HG03196 (cell line): Measurements from ENCODE around the gene MED13L.

ENCODE experiments used
- ATAC-seq: cut with Tn5 transposase; IDR thresholded peaks from one replicate; pipeline ENCODE4 v1.9.1; 2021; ENCODE audit not compliant: unreplicated experiment

The MED13L gene

DNA sequence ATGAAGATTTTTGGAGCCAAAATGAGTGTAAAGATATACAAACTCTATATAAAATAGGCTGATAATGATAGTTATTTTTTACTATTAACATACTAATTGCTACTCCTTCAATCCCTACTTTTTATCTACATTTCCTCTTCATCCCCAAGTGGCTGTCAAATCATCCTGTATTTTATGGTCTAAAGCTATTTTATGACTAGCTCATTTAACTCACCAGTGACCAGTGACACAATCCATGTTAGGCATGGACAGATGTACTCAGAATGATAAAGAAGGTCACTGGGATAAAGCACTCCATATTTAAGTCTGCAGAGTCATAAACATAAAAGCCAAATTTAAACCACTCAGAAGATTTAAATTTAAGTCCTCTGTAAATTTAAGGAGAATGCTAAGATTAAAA lies 183.0 kb downstream of the MED13L start:
- ATAC-seq, result no peak

DNA sequence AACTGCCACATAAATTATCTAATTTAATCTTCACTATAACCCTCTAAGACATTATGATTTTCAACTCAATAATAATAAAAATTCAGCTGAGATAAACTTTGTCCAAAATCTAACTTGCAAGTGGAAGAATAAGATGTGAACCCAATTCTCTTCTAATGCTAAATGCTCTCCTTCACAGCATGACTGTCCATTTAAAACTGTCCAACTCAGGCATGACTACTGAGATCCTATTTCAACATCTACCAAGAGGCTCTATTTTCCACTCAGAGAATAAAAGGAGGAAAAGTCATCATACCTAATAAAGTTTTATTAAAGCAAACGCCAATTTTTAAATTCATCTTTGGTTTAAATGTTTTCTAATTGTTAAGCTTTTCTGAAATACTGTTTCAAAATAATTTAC lies 183.6 kb downstream of the MED13L start:
- no peak for ATAC-seq

DNA sequence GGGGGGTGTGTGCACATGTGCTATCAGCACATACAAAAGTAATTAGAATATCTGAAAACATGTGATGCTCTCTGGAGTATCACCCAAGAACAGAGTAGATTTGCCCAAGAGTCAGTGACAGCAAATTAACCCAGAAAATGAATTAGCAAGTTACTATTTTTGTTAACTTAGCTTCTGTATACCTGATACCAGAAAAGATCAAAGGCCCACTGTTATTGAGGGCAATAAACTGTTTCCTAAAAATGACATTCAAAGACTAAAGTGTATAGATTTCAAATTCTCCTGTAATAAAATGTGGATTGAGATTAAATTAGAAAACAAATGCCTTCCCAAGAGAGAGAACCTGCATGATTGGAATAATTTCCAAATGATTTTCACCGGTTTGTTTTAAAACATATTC lies 184.7 kb downstream of the MED13L start:
- ATAC-seq, result no peak

- no peak for ATAC-seq
Measured at GRCh38 chr12:116092162-116092561, 185.3 kb downstream of the MED13L start.

DNA sequence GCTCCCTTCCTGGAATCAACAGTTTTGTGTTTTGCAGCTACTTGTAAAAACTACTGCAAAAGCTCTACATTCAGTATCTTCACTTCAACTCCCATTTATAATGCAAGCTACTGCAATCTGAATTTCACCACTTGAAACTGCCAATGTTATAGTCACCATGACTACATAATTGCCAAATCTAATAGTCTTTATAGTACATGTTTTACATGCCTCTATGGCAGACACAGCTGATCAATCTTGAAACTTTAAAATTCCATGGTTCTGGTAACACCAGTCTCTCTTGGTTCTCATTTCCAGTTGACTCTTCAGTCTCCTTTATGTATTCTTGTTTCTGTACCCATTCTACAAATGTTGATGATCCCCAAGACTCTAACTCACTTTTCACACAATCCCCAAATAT lies 185.9 kb downstream of the MED13L start:
- no peak for ATAC-seq

GRCh38 chr12:116090516-116090915 lies 187.0 kb downstream of the MED13L start:
- no peak for ATAC-seq

GRCh38 chr12:116089080-116089479 lies 188.4 kb downstream of the MED13L start:
- ATAC-seq, result no peak

GRCh38 chr12:116087962-116088361 lies 189.5 kb downstream of the MED13L start:
- ATAC-seq, result peak; percentile 68

- no peak for ATAC-seq
Measured at GRCh38 chr12:116087399-116087798, 190.1 kb downstream of the MED13L start.

- no peak for ATAC-seq
Measured at GRCh38 chr12:116080415-116080814, 197.1 kb downstream of the MED13L start.

GRCh38 chr12:116078396-116078795 lies 199.1 kb downstream of the MED13L start:
- ATAC-seq, result no peak

DNA sequence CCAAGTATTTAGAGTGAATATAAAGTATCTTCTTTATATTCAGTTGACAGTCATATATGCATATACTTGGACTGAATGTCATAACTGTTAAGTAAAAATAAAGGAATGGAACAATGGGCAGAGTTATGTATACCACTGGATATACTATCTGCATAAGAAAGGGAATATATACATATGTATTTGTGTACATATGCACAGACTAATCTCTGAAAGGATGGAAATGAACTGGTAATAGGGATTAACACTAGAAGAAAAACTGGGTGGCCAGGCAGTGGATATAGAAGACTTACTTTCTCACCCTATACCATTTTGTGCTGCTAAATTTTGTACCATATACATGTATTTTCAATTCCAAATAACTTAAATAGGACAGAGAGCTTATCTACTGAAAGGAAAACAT lies 200.1 kb downstream of the MED13L start:
- no peak for ATAC-seq

DNA sequence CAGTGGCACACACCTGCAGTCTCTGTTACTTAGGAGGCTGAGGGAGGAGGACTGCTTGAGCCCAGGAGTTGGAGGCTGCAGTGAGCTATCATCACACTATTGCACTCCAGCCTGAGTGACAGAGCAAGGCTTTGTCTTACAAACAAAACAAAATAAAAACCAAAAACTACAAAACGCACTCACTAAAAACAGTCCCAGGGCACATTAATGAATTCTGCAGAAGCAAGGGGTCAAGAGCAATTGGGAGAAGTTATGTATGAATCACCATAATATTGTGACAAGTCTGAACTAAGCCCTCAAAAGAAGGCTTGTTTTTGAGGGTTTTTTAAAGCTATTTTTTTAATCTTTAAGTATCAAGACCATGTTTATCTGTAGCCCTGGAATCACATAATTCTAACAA lies 201.1 kb downstream of the MED13L start:
- ATAC-seq, result no peak

DNA sequence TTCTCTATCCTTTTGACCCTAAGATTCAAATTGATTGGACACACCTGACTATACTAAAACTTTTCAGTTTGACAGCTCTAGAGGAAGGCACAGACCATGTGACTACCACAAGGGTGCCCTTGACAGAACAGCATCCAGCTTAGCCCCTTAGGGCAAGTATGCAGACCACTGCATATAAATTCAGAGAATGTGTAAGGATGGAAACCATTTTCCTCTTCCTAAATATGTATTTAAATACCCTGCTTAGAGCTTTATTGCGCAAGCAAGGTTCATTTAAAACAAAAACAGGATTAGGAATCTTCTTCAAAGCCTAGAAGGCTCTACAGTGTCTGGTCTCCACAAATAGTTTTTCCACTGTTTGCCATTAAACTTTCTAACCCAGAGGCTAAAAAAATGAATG lies 202.8 kb downstream of the MED13L start:
- no peak for ATAC-seq

DNA sequence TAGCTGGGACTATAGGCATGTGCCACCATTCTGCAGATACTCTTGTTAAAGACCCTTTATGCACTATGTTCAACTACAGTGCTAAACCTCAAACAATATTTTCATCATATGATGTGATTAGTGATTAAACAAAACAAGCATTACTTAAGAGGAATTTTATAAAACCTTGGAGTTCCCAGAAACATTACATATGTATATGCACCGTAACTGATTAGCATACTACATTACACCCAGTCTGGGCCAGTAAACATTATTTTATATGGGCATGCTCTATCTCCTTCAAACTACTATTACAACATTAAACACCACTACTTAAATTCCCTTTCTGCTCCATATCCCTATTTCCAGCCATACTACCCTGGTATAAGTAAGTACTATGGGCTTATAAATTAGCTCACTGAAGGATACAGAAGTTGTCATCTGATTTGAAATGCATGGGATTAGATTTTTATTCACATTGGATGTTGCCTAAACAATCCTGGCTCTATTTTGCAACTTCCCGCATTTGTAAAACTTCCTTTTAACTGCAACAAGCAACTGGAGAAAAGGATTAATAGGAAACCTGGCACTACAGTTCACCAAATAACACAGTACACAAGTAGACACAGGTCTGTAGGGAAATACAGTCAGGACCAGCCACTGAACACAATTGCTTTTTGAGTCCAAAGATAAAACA lies 205.8 kb downstream of the MED13L start:
- no peak for ATAC-seq

GRCh38 chr12:116070444-116070843 lies 207.0 kb downstream of the MED13L start:
- ATAC-seq, result no peak

GRCh38 chr12:116069943-116070342 lies 207.6 kb downstream of the MED13L start:
- ATAC-seq, result no peak

- ATAC-seq, result no peak
Measured at GRCh38 chr12:116068853-116069252, 208.6 kb downstream of the MED13L start.

DNA sequence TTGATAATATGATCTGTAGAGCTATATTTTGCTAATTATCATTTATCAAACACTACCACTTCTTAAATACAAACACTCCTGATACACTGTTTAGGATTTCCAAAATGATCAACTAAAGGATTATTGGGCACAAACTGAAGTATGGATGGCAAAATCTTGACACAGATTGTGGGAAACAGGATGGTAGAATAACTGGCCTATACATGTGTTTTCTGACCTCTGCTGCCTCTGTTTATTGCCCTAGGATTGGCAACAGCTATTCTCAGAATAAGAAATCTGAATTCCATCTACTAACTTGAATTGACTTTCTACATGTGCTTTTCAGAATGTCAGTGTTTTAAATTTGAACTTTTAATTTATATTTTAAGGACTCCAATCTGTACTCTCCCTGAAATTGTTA lies 209.1 kb downstream of the MED13L start:
- no peak for ATAC-seq

GRCh38 chr12:116067892-116068291 lies 209.6 kb downstream of the MED13L start:
- no peak for ATAC-seq

- no peak for ATAC-seq
Measured at GRCh38 chr12:116066381-116067230, 210.9 kb downstream of the MED13L start.

DNA sequence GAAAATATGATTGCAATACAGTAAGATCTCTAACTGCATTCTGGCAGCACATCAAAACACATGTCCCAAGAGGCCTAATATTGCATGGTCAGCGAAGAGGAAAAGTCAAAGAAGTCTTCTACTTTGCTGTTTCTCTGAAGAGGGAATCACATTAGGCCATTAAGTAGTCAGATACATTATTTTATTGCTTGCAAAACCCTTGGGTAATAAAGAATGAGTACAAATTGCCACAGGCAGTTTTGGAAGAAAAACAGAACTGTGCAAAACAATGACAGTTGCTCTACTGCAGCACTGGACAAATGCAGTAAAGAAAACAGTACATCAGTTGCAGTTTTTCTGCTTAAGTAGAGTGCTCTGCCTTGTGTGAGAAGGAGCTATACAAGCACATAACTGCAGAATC lies 211.9 kb downstream of the MED13L start:
- no peak for ATAC-seq
